GM21737 (cell line): ENCODE results near the gene HNRNPA0.

Experiments
- ATAC-seq: cut with Tn5 transposase; IDR thresholded peaks from one replicate; pipeline ENCODE4 v1.9.1; 2021; ENCODE audit warnings: mild to moderate bottlenecking, moderate library complexity; ENCODE audit not compliant: unreplicated experiment

HNRNPA0 gene

DNA sequence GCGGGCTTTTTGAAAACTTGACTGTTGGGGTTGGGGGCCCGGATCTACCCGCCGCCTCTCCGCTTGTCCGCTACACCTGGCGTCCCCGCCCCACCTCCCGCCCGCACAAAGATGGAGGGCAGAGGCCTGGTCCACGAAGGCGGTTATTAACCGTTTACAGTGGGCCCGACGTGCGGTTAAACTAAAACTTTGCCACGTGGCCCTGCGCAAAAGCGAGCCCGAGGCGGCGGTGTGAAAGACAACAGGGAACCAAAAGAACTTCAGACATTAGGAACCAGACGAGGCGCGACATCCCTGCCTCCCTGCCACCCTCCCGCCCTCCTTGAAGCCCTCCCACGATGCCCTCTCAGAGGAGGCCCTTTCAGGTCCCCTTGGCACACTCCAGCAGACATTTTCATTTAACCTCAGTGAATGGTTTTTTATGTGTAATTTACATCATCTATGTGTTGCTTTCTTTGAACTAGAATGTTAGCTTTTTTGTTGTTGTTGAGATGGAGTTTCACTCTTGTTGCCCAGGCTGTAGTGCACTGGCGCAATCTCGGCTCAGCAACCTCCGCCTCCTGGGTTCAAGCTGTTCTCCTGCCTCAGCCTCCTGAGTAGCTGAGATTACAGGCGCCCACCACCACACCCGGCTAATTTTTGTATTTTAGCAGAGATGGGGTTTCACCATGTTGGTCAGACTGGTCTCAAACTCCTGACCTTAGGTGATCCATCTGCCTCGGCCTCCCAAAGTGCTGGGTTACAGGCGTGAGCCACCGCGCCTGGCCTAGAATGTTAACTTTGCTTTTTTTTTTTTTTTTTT, 999 bp upstream of the HNRNPA0 start:
- ATAC-seq: no peak

DNA sequence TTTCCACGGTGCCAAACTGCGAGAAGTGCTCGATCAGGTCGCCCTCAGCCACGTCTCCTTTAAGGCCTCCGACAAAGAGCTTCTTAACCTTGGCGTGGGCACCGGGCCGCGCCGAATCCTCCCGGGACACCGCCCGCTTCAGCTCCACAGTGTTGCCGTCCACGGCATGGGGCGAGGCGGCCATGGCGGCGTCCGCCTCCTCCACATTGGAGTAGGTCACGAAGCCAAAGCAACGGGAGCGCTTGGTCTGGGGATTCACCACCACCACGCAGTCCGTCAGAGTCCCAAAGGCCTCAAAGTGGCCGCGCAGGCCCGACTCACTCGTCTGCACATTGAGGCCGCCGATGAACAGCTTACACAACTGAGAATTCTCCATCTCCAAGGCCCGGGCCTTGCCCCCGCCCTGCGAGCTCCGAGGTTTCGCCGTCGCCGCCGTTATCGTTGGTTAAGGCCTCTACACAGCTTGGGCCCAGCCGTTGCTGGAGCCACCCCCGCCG, 424 bp downstream of the HNRNPA0 start:
- ATAC-seq: peak; percentile 13

DNA sequence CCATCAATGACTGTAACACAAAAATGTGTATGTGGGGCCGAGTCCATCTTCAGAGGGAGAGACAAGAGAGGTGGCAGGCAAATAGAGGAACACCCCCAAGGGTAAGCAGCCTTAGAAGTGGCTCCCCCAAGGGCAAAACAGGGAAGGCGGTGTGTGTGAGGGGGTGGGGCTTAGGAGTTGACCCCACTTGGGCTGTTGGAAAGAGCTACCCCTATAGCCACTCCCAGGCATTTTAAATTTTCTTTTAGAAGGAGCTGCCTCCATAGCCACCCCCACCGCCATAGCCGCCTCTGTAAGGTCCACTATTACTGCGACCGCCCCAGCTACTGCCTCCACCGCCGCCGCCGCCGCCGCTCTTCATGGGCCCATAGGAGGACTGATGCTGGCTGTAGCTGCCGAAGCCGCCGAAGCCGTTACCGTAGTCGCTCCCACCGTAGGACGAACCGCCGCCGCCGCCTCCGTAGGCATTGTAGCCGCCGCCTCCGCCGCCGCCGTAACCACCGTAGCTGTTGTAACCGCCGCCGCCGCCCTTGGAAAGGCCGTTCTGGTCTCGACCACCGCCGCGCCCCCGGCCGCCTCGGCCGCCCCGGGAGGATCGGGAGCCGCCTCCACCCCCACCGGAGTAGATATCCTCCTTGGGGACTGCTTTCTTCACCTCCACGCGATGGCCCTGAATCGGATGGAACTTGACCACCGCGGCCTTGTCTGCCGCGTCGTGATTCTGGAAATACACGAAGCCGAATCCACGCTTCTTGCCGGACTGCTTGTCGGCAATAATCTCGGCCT, 1.1 kb downstream of the HNRNPA0 start:
- ATAC-seq: no peak

DNA sequence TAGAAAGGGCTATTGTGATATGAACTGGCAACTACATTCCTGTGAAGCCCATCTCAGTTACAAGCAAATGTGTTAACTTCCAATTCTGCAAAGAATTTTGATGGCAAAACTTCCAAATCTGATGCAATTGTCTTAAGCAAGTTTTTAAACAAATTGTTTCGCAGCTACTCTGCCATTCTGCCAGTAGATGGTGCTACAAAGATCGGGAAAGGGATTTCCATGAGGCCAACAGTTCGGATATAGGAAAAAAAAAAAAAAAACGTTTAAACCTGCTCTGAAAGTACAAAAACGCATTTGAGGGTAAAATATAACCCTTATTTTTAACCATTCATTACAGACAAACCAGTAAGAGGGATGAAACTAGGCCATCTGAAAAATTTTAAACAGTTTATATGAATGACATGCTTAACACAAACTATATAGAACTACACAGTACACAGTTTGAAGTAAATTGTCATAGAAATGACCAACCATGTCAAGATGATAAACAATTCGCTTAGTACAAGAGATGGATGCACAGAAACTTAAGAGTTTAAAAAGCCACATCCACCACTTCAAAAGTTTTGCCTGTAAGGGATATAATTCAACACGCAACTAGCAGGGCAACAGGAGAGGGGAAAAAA, 2.2 kb downstream of the HNRNPA0 start:
- no peak for ATAC-seq

DNA sequence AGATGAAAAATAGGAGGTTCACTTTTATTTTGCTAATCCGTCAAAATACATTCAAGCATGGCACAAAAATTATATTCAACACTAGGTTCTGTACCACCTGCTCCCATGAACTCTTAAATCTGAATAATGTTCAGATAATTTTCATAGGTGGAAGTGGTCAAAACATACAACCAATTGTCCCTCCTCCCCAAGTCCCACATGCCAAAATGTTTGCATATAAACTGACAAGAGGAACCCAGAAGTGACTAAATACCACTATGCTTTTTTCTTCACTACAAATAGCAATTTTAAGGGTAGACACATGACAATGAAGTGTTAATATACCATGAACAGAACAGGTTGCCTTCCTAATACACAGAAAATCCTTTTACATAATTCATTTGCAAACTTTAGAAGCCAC, 3.7 kb downstream of the HNRNPA0 start:
- no peak for ATAC-seq

DNA sequence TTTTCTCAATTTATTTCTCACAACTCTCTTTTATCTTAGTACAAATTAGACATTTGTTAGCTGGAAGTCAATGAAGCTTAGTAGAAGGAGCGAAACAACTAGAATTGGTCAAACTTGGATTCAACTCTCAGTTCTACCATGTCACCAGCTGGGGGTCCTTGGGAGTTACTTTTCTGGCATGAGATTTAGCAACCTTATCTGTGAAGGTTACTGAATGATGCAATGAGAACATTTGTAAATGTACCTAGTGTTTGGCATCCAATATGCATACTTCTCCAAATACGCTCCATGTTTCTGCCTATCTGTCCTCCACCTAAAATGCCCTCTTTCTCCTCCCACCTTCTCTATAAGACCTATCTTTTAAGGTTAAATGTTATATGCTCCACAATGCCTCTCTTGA, 6.3 kb downstream of the HNRNPA0 start:
- no peak for ATAC-seq

DNA sequence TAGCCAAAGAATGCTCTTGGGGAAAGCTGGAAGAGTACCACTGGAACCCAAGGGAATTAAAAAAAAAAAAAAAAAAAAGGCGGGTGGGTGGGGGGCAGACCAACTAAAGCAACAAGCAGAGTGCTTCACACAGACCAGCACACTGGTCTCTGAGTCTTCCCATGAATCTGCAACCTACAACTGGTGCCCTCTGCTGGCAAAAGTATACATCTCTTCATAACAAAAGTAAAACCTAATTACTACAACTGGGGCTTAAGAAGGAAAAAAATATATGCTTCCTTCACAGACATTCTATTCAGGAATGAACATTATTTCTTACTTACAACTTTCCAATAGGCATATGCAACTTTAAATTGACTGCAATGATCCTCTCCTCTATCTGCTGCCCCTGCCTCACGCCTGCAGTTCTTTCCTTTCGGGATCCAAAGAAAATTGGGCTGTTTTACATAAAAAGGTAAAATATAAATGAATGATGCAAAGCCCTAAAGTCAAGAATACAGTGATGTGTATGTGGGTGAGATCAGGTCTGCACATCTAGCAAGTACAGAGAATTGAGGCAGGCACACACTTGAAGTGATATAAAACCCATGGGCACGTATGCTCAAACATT, 11.0 kb downstream of the HNRNPA0 start:
- peak; percentile 55 for ATAC-seq

DNA sequence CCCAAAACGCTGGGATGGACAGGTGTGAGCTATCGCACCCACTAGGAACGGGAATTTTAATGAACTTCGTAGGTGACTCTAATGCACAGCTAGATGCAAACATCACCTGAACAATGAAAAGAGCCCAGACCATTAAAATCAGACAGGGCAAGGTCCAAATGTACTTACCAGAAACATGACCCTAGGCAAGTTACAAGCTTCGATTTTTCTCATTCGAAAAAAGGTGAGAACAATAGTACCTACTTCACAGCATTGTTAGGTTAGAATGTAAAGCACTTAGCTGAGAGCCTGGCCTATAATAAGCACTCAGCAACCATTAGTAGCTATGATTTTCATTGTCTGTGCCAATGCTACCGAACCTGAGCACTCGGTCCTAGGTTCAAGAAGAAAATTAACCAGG, 12.4 kb downstream of the HNRNPA0 start:
- ATAC-seq: no peak

DNA sequence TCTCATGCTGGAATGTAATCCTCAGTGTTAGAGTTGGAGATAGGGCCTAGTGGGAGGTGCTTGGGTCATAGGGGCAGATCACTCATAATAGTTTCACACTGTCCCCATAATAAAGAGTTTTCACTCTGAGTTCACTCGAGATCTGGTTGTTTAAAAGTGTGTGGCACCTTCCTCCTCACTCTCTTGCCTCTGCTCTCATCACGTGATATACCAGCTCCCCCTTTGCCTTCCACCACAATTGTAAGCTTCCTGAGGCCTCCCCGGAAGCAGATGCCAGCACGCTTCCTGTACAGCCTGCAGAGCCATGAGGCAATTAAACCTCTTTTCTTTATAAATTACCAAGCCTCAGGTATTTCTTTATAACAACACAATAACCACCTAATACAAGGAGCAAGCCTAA, 14.4 kb downstream of the HNRNPA0 start:
- ATAC-seq: no peak

DNA sequence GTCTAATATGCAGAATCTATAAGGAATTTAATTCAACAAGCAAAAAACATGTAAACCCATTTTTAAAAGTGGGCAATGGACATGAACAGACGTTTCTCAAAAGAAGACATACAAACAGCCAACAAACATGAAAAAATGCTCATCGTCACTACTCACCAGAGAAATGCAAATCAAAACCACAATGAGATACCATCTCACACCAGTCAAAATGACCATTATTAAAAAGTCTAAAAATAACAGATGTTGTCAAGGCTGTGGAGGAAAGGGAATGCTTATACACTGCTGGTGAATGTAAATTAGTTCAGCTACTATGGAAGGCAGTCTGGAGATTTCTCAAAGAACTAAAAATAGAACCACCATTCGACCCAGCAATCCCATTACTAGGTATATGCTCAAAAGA, 15.2 kb downstream of the HNRNPA0 start:
- no peak for ATAC-seq

DNA sequence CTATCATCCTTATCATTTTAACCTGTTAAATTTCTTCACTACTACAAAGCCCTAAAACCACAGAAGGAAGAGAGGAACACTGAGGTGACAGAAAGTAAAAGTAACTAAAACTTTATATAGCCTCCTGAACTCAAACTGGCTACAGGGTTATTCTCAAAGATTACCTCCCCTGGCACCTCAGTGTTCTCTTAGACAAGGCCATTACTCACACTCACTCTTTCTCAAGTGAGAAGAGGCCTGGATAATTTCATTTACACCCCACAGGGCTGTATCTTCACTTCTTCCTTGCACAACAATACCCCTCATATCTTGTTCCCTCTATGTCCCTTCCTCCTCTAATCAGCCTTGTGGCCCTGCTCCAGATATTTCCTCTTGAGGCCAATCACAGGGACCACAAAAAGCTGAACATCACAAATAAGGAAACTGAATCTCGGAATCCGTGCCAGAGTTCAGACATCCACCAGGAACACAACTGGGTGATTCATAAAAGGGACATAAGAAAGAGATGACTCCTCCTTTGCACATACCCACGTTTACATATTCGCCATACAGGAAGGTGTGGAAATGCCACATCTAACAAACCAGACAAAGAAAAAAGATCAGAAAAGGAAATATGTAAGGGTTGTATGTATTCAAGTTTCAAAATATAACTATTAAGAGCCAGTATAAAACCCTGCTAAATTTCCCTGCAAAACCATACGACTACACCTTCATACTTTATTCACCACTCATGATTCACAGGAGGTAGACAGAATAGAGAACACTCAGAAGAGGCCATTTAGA, 16.6 kb downstream of the HNRNPA0 start:
- ATAC-seq: no peak

DNA sequence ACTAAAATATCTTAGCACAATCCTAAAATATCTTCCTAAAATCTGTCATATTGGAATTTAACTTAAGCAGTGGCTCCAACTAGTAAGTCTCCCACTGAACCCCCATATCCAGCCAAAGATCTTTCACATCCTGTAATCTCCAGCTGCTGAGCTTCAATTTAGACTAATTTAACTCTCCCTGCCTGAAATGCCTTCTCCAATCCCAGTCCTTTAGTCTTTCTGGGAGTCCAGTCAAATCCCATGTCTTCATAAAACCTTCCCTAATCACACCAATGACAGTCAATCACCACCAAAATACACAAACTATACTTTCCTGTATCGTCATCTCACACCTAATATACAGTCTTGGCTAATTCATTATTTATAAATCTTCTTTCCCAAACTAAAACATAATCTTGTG, 17.7 kb downstream of the HNRNPA0 start:
- no peak for ATAC-seq

DNA sequence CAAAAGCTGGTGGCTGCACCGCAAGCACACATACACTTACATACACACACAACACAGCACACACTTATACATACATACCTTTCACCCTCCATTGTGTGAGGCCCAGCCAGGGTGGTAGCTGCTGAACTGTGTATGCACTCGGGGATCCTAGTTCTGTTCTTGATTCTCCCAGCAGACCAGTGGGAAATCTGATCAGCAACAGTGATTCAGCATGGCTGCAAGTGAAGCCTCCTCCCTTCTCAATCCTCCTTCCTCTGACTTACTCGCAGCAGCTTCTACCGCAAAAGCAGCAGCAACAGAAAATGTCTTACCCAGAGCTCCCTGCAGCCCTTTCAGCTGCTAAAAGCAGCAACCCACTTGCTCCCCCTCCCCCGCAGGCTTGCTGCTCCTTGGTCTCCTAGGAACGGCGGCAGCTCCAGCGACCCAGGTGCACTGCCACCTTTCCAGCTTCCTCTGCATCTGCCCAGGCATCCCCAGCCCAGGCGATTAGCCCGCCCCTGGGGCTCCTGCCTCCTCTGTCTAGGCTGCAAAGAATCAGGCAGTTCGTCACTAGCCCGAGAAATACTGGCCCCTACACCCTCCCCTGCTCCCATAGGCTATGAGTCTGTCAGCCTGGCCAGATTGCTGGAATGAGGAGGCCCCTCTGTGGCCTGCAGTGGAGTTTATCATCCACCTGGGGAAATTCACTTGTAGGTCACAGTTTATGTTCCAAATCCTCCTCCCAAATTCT, 18.4 kb downstream of the HNRNPA0 start, which contains the start of gene KLHL3:
TSS of gene KLHL3 (minus strand) at position 535 of the 730 bp plus-strand sequence. CDS start at position 92, 443 bp downstream.
- ATAC-seq: peak; percentile 44

DNA sequence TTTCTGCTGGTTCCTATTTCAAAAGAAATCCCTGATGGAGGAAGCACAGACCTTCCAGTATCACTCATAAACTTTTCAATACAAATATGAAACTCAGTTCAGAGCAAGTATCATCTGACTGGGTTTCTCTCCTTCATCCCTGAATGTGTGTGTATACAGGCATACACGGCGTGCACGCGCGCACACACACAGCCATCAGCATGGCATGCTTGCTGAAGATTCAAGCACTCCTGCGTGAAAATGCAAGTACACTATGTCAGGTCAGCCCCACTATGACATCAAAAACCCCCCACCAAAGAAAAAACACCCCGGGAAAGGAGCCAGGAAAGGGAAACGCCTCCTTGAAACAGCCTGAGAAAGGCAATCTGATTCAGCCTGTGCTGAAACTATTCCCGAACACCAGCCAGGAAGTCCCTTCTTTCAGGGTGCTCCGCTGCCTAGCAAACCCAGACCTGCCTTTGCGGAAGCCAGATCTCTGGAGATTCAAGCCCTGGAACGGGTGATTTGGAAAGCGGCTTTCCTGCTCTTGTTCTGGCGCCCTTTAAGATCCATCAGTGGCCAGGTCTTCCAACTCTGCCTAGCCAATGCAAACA, 19.1 kb downstream of the HNRNPA0 start:
- peak; percentile 22 for ATAC-seq

DNA sequence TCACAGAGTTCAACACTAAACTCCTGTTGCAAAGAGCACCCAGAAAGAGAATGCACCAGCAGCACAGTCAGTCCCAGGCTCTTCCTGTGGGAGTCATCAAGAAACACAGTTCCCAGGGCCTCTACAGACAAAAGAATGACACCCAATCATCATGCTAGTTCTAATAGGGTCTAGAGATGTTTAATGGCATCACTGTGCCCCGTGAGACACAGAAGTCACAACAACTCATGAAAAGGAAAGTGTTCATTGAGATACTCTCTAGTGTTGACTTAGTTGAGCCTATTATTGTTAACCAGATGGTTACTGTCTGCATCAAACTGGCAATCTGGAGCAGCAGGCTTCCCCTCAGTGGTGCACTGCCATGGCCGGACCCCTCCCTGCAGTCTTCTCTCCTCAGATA, 19.8 kb downstream of the HNRNPA0 start:
- ATAC-seq: no peak

DNA sequence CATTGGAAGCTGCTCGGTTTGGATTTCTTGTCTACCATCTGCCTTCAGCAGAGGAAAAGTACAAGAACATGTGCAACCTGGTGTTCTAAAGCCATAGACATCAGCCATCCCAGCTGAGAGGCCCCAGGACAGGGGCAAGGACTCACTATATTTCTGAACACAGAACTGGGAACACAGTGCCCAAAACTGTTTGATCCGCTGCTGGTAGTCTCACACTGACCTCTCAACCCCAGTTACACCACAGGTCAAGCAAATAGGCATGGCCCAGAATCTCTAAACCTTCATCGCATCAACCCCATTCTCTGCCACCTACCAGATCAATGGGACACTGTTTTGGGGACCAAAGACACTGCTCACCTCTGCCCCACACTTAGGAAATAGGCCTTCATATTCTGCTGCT, 20.2 kb downstream of the HNRNPA0 start:
- no peak for ATAC-seq

DNA sequence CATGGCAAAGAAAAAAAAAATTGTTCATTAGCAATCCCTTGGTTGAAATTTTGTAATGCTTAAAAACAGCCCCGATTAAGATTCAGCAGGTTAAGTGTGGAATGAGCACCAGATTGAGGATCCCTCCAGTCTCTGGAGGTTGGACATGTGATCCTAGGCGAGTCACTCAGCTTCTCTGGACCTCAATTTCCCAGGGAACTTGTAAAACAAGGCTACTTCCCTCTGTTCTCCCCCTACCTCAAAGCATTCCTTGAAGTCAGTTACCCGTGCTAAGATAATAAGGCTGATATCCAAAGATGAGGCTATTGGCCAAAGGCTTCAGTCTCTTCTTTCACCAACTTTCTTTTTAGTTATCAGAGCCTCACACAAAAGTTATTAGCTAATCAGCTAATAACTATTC, 21.2 kb downstream of the HNRNPA0 start:
- ATAC-seq: no peak

DNA sequence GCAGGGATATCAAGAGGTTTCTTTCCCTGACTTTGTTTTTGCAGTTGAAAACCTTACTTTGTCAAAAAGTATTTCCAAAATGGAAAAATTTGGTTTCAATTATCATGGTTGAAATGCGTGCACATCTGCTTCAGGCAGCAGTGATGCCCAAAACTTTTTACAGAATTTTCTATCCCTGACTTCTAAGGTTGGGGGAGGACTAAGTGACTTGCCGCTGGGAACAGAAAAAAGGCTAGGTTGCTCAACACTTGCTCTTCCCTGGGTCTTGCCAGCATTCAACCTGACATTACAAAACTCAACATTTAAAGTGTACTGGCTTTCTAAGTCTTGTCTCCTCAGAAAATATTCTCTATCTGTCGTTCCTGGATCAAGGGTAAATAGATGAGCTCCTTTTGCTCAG, 23.0 kb downstream of the HNRNPA0 start:
- ATAC-seq: no peak

DNA sequence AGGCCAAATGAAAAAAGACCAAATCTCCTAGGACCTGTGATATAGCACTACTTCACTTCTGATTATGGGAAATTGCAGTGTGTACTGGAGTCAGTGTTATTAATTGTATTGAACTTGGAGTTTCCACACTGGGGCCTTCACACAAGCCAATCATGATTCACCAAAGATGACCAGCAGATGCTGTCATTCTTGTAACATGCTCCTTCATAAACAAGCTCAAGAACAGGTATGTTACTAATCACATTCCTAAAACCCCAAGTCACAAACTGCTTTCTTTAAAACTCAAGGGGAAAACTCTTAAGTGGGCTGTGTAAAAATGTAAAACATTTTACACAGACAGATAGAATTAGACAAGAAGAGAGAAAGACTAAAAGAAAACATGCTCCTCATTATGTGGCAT, 23.8 kb downstream of the HNRNPA0 start:
- ATAC-seq: no peak
